Neuronal stem cell (in vitro differentiated cells): ENCODE results near the gene ACO2.
A peak's percentile ranks its signal among the peaks of the same experiment; 100 is the strongest.

Experiments
- DNase-seq: peaks from one replicate; pipeline ENCODE4 v3.0.0-alpha.2; 2013; ENCODE audit warnings: low spot score
- H2AFZ ChIP-seq: one replicate; pipeline ENCODE4 v1.6.1; 2013; ENCODE audit warnings: mild to moderate bottlenecking, low read length, inconsistent platforms
- H2AK5ac ChIP-seq: 2 replicates; pipeline ENCODE4 v1.6.1; 2013; ENCODE audit warnings: low read depth, mild to moderate bottlenecking, inconsistent platforms, low read length, moderate library complexity, mixed read lengths
- H2BK120ac ChIP-seq: 2 replicates; pipeline ENCODE4 v1.6.1; 2013; ENCODE audit warnings: low read depth, mild to moderate bottlenecking, inconsistent platforms, low read length, moderate library complexity, mixed read lengths
- H2BK12ac ChIP-seq: one replicate; pipeline ENCODE4 v1.6.1; 2013; ENCODE audit warnings: low read length, inconsistent platforms
- H2BK15ac ChIP-seq: 2 replicates; pipeline ENCODE4 v1.6.1; 2013; ENCODE audit warnings: mild to moderate bottlenecking, low read length, inconsistent platforms, mixed read lengths
- H2BK5ac ChIP-seq: one replicate; pipeline ENCODE4 v1.6.1; 2013; ENCODE audit warnings: inconsistent platforms, mild to moderate bottlenecking, low read length, moderate library complexity
- H3K14ac ChIP-seq: one replicate; pipeline ENCODE4 v1.6.1; 2013; ENCODE audit warnings: low read length, inconsistent platforms
- H3K18ac ChIP-seq: 2 replicates; pipeline ENCODE4 v1.6.1; 2013; ENCODE audit warnings: low read length, inconsistent platforms
- H3K23ac ChIP-seq: 2 replicates; pipeline ENCODE4 v1.6.1; 2013; ENCODE audit warnings: low read depth, mild to moderate bottlenecking, mixed read lengths, low read length, inconsistent platforms; ENCODE audit not compliant: poor library complexity
- H3K27ac ChIP-seq: replicated peaks from 3 replicates; pipeline ENCODE4 v1.5.1; 2013; ENCODE audit warnings: low read length, inconsistent platforms
- H3K27me3 ChIP-seq, 3 experiments: 2 replicates each; pipeline ENCODE4 v1.6.1; 2013; ENCODE audit warnings: low read length in 3 of 3, mild to moderate bottlenecking in 2 of 3, inconsistent platforms in 1 of 3, low read depth in 1 of 3, mixed read lengths in 1 of 3, moderate library complexity in 1 of 3; ENCODE audit not compliant: control insufficient read depth in 3 of 3, insufficient read depth in 3 of 3
- H3K36me3 ChIP-seq, 2 donors: replicated peaks in 1 of 2; 2 replicates each; pipeline ENCODE4 v1.6.1; 2013; ENCODE audit warnings: low read length in 2 of 2; ENCODE audit not compliant: control insufficient read depth in 2 of 2, insufficient read depth in 2 of 2
- H3K4ac ChIP-seq: 2 replicates; pipeline ENCODE4 v1.6.1; 2013; ENCODE audit warnings: inconsistent platforms, mild to moderate bottlenecking, low read length, moderate library complexity
- H3K4me1 ChIP-seq, 2 donors: 1 replicate in 1 of 2; 2 replicates in 1 of 2; pipeline ENCODE4 v1.6.1; 2013; ENCODE audit warnings: low read length in 2 of 2, low read depth in 1 of 2; ENCODE audit not compliant: control insufficient read depth in 2 of 2, insufficient read depth in 1 of 2
- H3K4me2 ChIP-seq: one replicate; pipeline ENCODE4 v1.6.1; 2013; ENCODE audit warnings: mild to moderate bottlenecking, low read length, inconsistent platforms; ENCODE audit not compliant: insufficient read depth, poor library complexity, severe bottlenecking
- H3K4me3 ChIP-seq, 2 donors: 2 replicates each; pipeline ENCODE4 v1.5.1; 2013; ENCODE audit warnings: low read length in 2 of 2, mild to moderate bottlenecking in 2 of 2, inconsistent platforms in 1 of 2, moderate library complexity in 1 of 2
- H3K79me1 ChIP-seq: one replicate; pipeline ENCODE4 v1.6.1; 2013; ENCODE audit warnings: low read depth, mild to moderate bottlenecking, inconsistent platforms, low read length, moderate library complexity
- H3K9ac ChIP-seq: one replicate; pipeline ENCODE4 v1.6.1; 2013; ENCODE audit warnings: mild to moderate bottlenecking, low read depth, low read length, inconsistent platforms; ENCODE audit not compliant: poor library complexity
- H3K9me3 ChIP-seq, 2 donors: replicated peaks in 1 of 2; 2 replicates each; pipeline versions ENCODE3 to v1.6.1; 2013; ENCODE audit warnings: low read length in 2 of 2, mild to moderate bottlenecking in 2 of 2, inconsistent platforms in 1 of 2, low read depth in 1 of 2, mixed read lengths in 1 of 2, moderate library complexity in 1 of 2; ENCODE audit not compliant: control insufficient read depth in 2 of 2, insufficient read depth in 1 of 2
- H4K8ac ChIP-seq: one replicate; pipeline ENCODE4 v1.6.1; 2013; ENCODE audit warnings: low read depth, mild to moderate bottlenecking, inconsistent platforms, low read length, moderate library complexity
- H4K91ac ChIP-seq: one replicate; pipeline ENCODE4 v1.6.1; 2013; ENCODE audit warnings: low read length, low read depth, mild to moderate bottlenecking, inconsistent platforms; ENCODE audit not compliant: poor library complexity
- WGBS, 2 donors: extraction: QIAGEN DNeasy Blood & Tissue Kit; methylation state at CpG; one replicate each; pipeline ENCODE4 v1.1.7; 2013; ENCODE audit warnings: missing lambda C conversion rate in 2 of 2, mixed read lengths in 1 of 2; ENCODE audit not compliant: insufficient read length in 2 of 2, insufficient replicate concordance in 1 of 2; ENCODE audit errors: extremely low coverage in 2 of 2; 5-methylcytosine and 5-hydroxymethylcytosine counted together

Gene ACO2

DNA sequence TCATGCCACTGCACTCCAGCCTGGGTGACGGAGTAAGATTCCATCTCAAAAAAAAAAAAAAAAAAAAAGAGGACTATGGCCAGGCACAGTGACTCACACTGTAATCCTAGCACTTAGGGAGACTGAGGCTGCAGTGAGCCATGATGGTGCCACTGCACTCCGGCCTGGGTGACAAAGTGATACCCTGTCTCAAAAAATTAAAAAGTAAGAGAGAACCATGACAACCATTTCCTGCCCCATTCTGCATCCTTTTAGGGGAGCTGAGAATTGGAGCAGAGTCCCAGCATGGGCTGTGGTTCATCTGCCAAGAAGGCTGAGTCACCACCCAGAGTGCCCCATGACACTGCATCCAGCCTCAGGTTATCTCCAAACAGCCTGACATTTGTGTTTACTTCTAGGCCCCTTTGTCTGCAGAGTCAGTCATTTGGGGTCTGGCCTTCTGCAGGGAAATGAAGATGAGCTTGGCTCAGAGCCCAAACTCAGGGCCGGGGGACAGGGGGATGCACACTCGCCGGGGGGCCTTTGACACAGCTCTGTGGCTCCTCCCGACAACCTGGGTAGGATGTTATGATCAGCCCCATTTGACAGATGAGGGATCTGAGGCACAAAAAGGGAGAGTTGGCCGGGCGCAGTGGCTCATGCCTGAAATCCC lies 96.6 kb downstream of the ACO2 start:
- no peak overlapping the region for H3K23ac ChIP-seq
- no peak overlapping the region for H2BK5ac ChIP-seq
- H2BK120ac ChIP-seq: no peak overlapping the region
- no peak overlapping the region for H2AFZ ChIP-seq
- no peak overlapping the region for H3K4me3 ChIP-seq
- no peak overlapping the region for H3K4me2 ChIP-seq
- H3K9me3 ChIP-seq: no peaks in the 10 kb centered on the region
- H4K8ac ChIP-seq: no peak overlapping the region
- no peak overlapping the region for H3K4ac ChIP-seq
- no peak overlapping the region for H2AK5ac ChIP-seq
- H2BK12ac ChIP-seq: no peak overlapping the region
- no peak overlapping the region for H4K91ac ChIP-seq
- no peak overlapping the region for H3K9ac ChIP-seq
- no peak for DNase-seq
- H3K27me3 ChIP-seq: peaks cover 0 to 6% (median 0%) of the 10 kb centered on the region in 3 experiments
- H3K36me3 ChIP-seq: no peaks in the 10 kb centered on the region
- no peak overlapping the region for H3K27ac ChIP-seq
- H3K79me1 ChIP-seq: no peaks in the 10 kb centered on the region
- H3K14ac ChIP-seq: no peak overlapping the region
- no CpG with 5 or more reads among the region's 8 CpGs for whole genome bisulfite sequencing, 2 donors
- H2BK15ac ChIP-seq: no peak overlapping the region
- H3K4me1 ChIP-seq: peaks cover 15 to 40% of the 10 kb centered on the region in 2 donors
- no peak overlapping the region for H3K18ac ChIP-seq

DNA sequence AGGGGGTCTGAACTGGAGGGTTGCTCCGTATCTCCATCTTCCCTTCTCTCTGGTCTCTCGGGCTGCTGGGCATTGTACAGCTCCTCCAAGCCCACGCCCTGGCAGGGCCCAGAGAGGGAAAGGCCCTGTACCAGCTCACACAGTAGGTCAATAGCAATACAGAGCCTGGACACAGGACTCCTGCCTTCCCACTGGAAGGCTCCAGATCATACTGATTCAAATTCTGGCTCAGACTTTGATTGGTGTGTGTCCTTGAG lies 98.5 kb downstream of the ACO2 start:
- H2BK12ac ChIP-seq: no peak overlapping the region
- H2BK120ac ChIP-seq: no peak overlapping the region
- H3K4me3 ChIP-seq: no peak overlapping the region
- H3K4me1 ChIP-seq: peaks cover 7 to 22% of the 10 kb centered on the region in 2 donors
- H2BK5ac ChIP-seq: no peak overlapping the region
- H3K9ac ChIP-seq: no peak overlapping the region
- WGBS, 2 donors: no CpG with 5 or more reads among the region's 3 CpGs
- no peak overlapping the region for H4K91ac ChIP-seq
- no peak overlapping the region for H3K14ac ChIP-seq
- H3K27ac ChIP-seq: no peak overlapping the region
- no peak overlapping the region for H2BK15ac ChIP-seq
- no peak overlapping the region for H3K4me2 ChIP-seq
- H3K23ac ChIP-seq: no peak overlapping the region
- no peak overlapping the region for H3K4ac ChIP-seq
- no peak overlapping the region for H3K18ac ChIP-seq
- no peak overlapping the region for H2AK5ac ChIP-seq
- no peak overlapping the region for H4K8ac ChIP-seq
- H3K27me3 ChIP-seq: no peaks in the 10 kb centered on the region
- no peak overlapping the region for H2AFZ ChIP-seq
- no peaks in the 10 kb centered on the region for H3K36me3 ChIP-seq
- no peaks in the 10 kb centered on the region for H3K79me1 ChIP-seq
- DNase-seq: no peak
- H3K9me3 ChIP-seq: no peaks in the 10 kb centered on the region

DNA sequence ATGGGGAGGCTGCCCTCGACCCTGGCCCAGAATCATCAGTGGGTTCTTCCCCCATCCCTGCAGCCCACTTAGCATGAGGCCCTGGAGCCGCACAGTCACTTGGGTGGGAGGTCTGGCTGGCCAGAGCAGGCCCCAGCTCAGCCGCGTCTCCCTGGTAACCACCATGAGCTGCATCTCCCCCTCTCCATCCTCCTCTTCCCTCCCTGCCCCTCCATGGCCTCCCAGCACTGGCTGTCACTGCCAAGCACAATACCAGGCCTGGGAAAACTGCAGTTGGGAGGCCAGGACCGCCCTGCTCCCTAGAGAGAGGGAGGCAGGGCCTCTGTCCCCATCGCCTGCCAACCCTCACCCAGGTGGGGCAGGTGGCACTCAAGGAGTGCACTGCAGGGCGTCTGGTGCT lies 99.9 kb downstream of the ACO2 start:
- no peak overlapping the region for H2BK5ac ChIP-seq
- peaks cover 5 to 14% of the 10 kb centered on the region in 2 donors for H3K4me1 ChIP-seq
- no peaks in the 10 kb centered on the region for H3K27me3 ChIP-seq
- H2BK12ac ChIP-seq: no peak overlapping the region
- no peaks in the 10 kb centered on the region for H3K79me1 ChIP-seq
- peak overlapping the region; percentile 82 for H2BK15ac ChIP-seq
- H2AK5ac ChIP-seq: no peak overlapping the region
- peak overlapping the region; percentile 52 for H3K23ac ChIP-seq
- H2AFZ ChIP-seq: peak overlapping the region; percentile 89
- no peaks in the 10 kb centered on the region for H3K36me3 ChIP-seq
- no peak overlapping the region for H3K4me2 ChIP-seq
- H4K8ac ChIP-seq: no peak overlapping the region
- DNase-seq: no peak
- H3K18ac ChIP-seq: peak overlapping the region; percentile 76
- no peak overlapping the region for H3K4ac ChIP-seq
- H3K9me3 ChIP-seq: no peaks in the 10 kb centered on the region
- H3K27ac ChIP-seq: no peak overlapping the region
- H4K91ac ChIP-seq: no peak overlapping the region
- H2BK120ac ChIP-seq: no peak overlapping the region
- no CpG with 5 or more reads among the region's 7 CpGs for WGBS, 2 donors
- H3K9ac ChIP-seq: peak overlapping the region; percentile 66
- H3K4me3 ChIP-seq: no peak overlapping the region
- no peak overlapping the region for H3K14ac ChIP-seq

DNA sequence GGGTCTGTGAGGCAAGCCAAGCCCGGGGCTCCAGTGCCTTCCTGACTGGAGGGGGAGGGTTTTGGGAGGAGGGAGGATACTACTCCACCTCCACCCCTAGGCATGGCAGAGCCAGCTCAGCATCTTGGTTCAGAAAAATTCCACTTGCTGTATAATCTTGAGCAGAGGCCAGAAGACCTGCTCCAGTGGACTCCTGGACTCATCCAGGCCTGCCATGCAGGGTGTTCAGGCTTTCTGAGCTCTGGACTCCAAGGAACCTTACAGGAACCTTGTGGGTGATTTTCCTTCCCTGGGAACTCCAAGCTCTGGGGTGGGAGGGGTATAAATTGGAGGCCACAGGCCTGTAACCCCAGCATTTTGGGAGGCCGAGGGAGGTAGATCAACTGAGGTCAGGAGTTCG lies 101.3 kb downstream of the ACO2 start:
- peaks cover 5 to 14% of the 10 kb centered on the region in 2 donors for H3K4me1 ChIP-seq
- no peak overlapping the region for H3K4ac ChIP-seq
- no peaks in the 10 kb centered on the region for H3K9me3 ChIP-seq
- H4K8ac ChIP-seq: no peak overlapping the region
- no peak overlapping the region for H4K91ac ChIP-seq
- WGBS, 2 donors: no CpG with 5 or more reads among the region's 3 CpGs
- H3K9ac ChIP-seq: no peak overlapping the region
- H3K36me3 ChIP-seq: no peaks in the 10 kb centered on the region
- H3K18ac ChIP-seq: no peak overlapping the region
- DNase-seq: no peak
- peak overlapping the region; percentile 11 for H2AK5ac ChIP-seq
- H2AFZ ChIP-seq: no peak overlapping the region
- H3K27me3 ChIP-seq: no peaks in the 10 kb centered on the region
- H2BK5ac ChIP-seq: no peak overlapping the region
- H3K4me2 ChIP-seq: no peak overlapping the region
- H2BK120ac ChIP-seq: no peak overlapping the region
- H3K27ac ChIP-seq: no peak overlapping the region
- no peak overlapping the region for H2BK15ac ChIP-seq
- H2BK12ac ChIP-seq: no peak overlapping the region
- H3K79me1 ChIP-seq: no peaks in the 10 kb centered on the region
- no peak overlapping the region for H3K14ac ChIP-seq
- no peak overlapping the region for H3K4me3 ChIP-seq
- H3K23ac ChIP-seq: no peak overlapping the region
